ENCODE results near the gene ACTN4.
A peak's percentile ranks its signal among the peaks of the same experiment; 100 is the strongest.

ACTN4 gene

GRCh38 chr19:38727868-38728660 lies 80.6 kb downstream of the ACTN4 start:
- no peak for DNase-seq

GRCh38 chr19:38728752-38729541 lies 81.5 kb downstream of the ACTN4 start:
- DNase-seq, result no peak

- DNase-seq, result peak; percentile 80
Measured at GRCh38 chr19:38729653-38730469, 82.4 kb downstream of the ACTN4 start.

GRCh38 chr19:38730470-38730730 lies 83.0 kb downstream of the ACTN4 start:
- DNase-seq, result no peak

- DNase-seq, result no peak
Measured at GRCh38 chr19:38730731-38731589, 83.5 kb downstream of the ACTN4 start.

- no peak for DNase-seq
Measured at GRCh38 chr19:38731654-38732301, 84.3 kb downstream of the ACTN4 start.

GRCh38 chr19:38733241-38733492 lies 85.7 kb downstream of the ACTN4 start:
- no peak for DNase-seq

- DNase-seq, result peak; percentile 11
Measured at GRCh38 chr19:38733493-38734175, 86.2 kb downstream of the ACTN4 start.

GRCh38 chr19:38734176-38734425 lies 86.7 kb downstream of the ACTN4 start:
- no peak for DNase-seq

- peak; percentile 33 for DNase-seq
Measured at GRCh38 chr19:38734426-38735256, 87.2 kb downstream of the ACTN4 start.

- DNase-seq, result peak; percentile 28
Measured at GRCh38 chr19:38735257-38735686, 87.8 kb downstream of the ACTN4 start.

GRCh38 chr19:38736036-38736412 lies 88.6 kb downstream of the ACTN4 start:
- DNase-seq, result peak; percentile 67

- DNase-seq, result peak; percentile 62
Measured at GRCh38 chr19:38736413-38737280, 89.2 kb downstream of the ACTN4 start.

- no peak for DNase-seq
Measured at GRCh38 chr19:38737281-38737865, 89.9 kb downstream of the ACTN4 start.

- no peak for DNase-seq
Measured at GRCh38 chr19:38737921-38738737, 90.7 kb downstream of the ACTN4 start.

- DNase-seq, result peak; percentile 50
Measured at GRCh38 chr19:38739440-38740256, 92.2 kb downstream of the ACTN4 start.

GRCh38 chr19:38740257-38740592 lies 92.8 kb downstream of the ACTN4 start:
- DNase-seq, result no peak

- no peak for DNase-seq
Measured at GRCh38 chr19:38740932-38741331, 93.5 kb downstream of the ACTN4 start.

Data from activated naive CD4-positive, alpha-beta T cell treated with Interleukin-2 at 50 U/mL for 16 hours (primary cell).